Prostate gland (tissue), 2 donors: ENCODE measurements around the gene USP22. TPM values are rescaled to one million over a fixed set of nuclear protein-coding genes. Genes with fewer than 3 reads are reported as not detected.
A peak's percentile ranks its signal among the peaks of the same experiment; 100 is the strongest.

Source experiments
- DNase-seq: peaks from one replicate; pipeline ENCODE4 v3.0.0-alpha.2; 2019; ENCODE audit warnings: low spot score
- H3K27ac ChIP-seq, 2 donors: fragments of 200-600 bp; sonication (generic); 2 replicates each; pipeline ENCODE4 v1.5.1; 2017 to 2019
- H3K27me3 ChIP-seq: fragments of 200-600 bp; sonication (generic); replicated peaks from 2 replicates; pipeline ENCODE4 v1.5.1; 2019; ENCODE audit not compliant: insufficient read depth
- H3K36me3 ChIP-seq, 2 donors: fragments of 200-600 bp; sonication (generic); 1 replicate in 1 of 2; 2 replicates in 1 of 2; pipeline versions ENCODE4 v1.5.1 to v1.8.1; 2017 to 2019
- H3K4me1 ChIP-seq: fragments of 200-600 bp; sonication (generic); replicated peaks from 2 replicates; pipeline ENCODE4 v1.5.1; 2019
- H3K4me3 ChIP-seq, 2 donors: fragments of 200-600 bp; sonication (generic); 2 replicates each; pipeline ENCODE4 v1.5.1; 2017 to 2019
- H3K9me3 ChIP-seq: fragments of 200-600 bp; sonication (generic); 2 replicates; pipeline ENCODE4 v1.5.1; 2017
- POLR2A ChIP-seq: fragments of 450-650 bp; IDR thresholded peaks from one replicate; pipeline ENCODE4 v1.6.1; 2016; ENCODE audit warnings: antibody characterized with exemption, mild to moderate bottlenecking
- POLR2AphosphoS5 ChIP-seq: sonication (generic); formaldehyde crosslinking; IDR thresholded peaks from one replicate; pipeline ENCODE4 v1.6.1; 2017; ENCODE audit warnings: antibody characterized with exemption
- WGBS: methylation state at CpG from one replicate; pipeline ENCODE4 v1.1.5; 2018; 5-methylcytosine and 5-hydroxymethylcytosine counted together
- intact Hi-C: fragments of 100-400 bp; cut with DNase I; formaldehyde crosslinking; loops from one replicate; pipeline ENCODE4 v1.14.2; 2022
- total RNA-seq, 2 donors: library from RNA; depleted of rRNA; stranded (reverse); fragments of >200 nt; gene quantifications; one replicate each; pipeline ENCODE4 v1.1.0, GENCODE V29; 2016
- TF ChIP-seq, protein P1 (sequence below), 4 experiments: fragments of 200-600 bp in 2 of 4; fragments of 450-650 bp in 2 of 4; sonication (generic) in 2 of 4; IDR thresholded peaks; 1 replicate in 3 of 4; 2 replicates in 1 of 4; pipeline ENCODE4 v1.5.1; 2016 to 2019; ENCODE audit warnings: antibody characterized with exemption in 4 of 4, mild to moderate bottlenecking in 2 of 4, moderate library complexity in 2 of 4

Gene USP22
- total RNA-seq, 2 donors from 2014 or later = 133 to 242 TPM

DNA sequence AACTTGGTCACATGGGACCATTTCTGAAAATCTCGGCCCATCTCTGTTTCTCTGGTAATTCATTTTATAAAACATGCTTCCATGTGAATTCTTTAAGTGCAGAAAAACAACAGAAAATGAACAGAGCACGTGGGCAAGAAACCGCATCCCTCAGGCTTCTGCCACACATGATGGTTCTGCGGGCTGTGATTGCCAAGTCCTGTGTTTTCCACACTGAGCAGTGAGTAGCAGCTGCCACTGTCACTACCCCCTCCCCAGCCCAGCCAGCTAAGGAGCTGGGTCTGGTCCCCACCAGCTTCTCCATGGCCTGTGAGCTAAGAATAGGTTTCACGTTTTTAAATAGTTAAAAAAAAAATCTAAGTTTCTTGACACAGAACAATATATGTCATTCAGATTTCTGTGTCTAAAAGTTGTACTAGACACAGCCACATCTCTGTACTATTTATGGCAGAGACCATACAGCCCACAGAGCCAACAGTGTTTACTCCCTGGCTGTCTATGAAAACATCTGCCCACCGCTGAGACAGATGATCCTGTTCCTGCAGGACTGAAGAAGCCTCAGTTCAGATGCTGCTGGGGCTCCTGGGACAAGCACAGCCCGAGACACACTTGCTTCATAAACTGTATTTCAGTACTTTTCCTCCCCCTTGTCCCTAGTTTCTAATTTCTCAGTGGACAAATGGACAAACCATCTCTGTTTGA lies 41.5 kb downstream of the USP22 start:
- intact Hi-C loops = loop anchor here (5.0 kb wide), 1 partner anchor 41 kb away; the partner anchor contains the start of gene USP22
- H3K4me3 ChIP-seq = no peak overlapping the region
- peaks cover 3 to 27% of the 10 kb centered on the region in 2 donors for H3K36me3 ChIP-seq
- no peaks in the 10 kb centered on the region for H3K9me3 ChIP-seq
- 57% methylated on average over 7 of the region's 7 CpGs for WGBS
- H3K4me1 ChIP-seq = peaks cover 19% of the 10 kb centered on the region
- no peaks in the 10 kb centered on the region for H3K27me3 ChIP-seq
- no peak for DNase-seq
- peak overlapping the region; percentile 42 to 74 for H3K27ac ChIP-seq
- TF ChIP-seq POLR2A = no peak
- TF ChIP-seq, protein P1, sequence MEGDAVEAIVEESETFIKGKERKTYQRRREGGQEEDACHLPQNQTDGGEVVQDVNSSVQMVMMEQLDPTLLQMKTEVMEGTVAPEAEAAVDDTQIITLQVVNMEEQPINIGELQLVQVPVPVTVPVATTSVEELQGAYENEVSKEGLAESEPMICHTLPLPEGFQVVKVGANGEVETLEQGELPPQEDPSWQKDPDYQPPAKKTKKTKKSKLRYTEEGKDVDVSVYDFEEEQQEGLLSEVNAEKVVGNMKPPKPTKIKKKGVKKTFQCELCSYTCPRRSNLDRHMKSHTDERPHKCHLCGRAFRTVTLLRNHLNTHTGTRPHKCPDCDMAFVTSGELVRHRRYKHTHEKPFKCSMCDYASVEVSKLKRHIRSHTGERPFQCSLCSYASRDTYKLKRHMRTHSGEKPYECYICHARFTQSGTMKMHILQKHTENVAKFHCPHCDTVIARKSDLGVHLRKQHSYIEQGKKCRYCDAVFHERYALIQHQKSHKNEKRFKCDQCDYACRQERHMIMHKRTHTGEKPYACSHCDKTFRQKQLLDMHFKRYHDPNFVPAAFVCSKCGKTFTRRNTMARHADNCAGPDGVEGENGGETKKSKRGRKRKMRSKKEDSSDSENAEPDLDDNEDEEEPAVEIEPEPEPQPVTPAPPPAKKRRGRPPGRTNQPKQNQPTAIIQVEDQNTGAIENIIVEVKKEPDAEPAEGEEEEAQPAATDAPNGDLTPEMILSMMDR (IDR thresholded peaks at IDR 0.05) = no peak

DNA sequence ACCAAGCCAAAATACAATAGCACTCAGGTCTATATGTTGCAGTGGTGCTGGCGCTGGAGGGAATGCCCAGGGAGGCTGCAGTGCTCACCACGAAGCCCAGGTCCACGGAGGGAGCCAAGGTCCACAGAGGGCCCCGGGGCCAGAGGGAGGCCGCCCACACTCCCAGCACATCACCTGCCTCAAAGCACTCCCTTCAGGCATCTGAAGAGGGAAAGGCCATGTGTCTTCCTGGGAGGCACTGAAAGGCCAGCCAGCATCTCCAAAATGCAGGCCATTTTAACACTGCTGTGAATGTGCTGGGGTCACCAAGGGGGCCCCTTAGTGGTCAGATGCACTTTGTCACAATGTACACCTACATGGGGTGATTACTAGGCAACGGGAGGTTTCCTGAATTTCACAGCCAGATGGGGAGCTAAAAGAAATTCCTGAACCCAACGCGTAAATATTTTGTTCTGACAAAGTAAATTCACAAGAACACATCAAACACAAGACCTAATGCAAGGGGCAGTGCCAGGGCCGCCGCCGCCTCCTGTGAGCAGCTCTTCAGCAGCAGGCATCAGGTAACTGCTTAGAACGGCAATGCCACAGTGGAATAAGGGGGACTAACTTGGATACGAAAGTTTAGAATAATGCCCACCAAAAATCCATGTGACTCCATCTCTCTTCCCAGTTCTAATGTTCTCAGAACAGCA lies 42.8 kb downstream of the USP22 start:
- H3K9me3 ChIP-seq = no peaks in the 10 kb centered on the region
- intact Hi-C loops = loop anchor here (5.0 kb wide), 1 partner anchor 42 kb away; the partner anchor contains the start of gene USP22
- H3K4me3 ChIP-seq = no peak overlapping the region
- peaks cover 19% of the 10 kb centered on the region for H3K4me1 ChIP-seq
- DNase-seq = peak; percentile 84
- TF ChIP-seq POLR2AphosphoS5 (peak; percentile 83), POLR2A (no peak)
- TF ChIP-seq, protein P1 (IDR thresholded peaks at IDR 0.05) = no peak
- H3K27ac ChIP-seq = peak overlapping the region; percentile 49 to 74
- no peaks in the 10 kb centered on the region for H3K27me3 ChIP-seq
- WGBS = 42% methylated on average over 13 of the region's 13 CpGs
- H3K36me3 ChIP-seq = peaks cover 3 to 16% of the 10 kb centered on the region in 2 donors

- WGBS = 36% methylated on average over 15 of the region's 16 CpGs
Measured at GRCh38 chr17:20999044-20999573, 43.7 kb downstream of the USP22 start.

DNA sequence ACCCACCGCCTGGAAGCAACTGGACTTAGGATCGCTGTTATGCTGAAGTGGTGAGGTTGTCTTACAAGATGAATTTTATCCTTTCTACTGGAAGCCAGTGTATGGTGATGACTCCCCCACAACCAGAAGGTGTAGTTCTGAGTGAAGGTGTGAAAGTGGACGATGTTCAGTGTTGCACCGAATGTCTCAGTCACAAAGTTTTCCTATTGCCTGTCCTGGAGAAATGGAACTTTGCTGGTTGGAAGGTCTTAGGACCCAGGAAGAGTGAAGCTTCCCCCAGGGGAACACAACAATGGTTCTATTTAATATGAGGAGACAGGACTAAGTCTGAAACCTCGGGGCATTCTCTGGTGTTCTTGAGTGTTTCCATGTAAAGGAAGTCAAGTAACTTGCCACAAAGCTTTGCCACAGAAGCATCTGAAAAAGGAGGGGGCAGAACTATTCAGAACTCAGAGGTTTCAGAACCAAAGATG lies 44.2 kb downstream of the USP22 start:
- peak overlapping the region; percentile 34 to 74 for H3K27ac ChIP-seq
- intact Hi-C loops = no loop called here
- no peak overlapping the region for H3K4me3 ChIP-seq
- TF ChIP-seq, protein P1 (IDR thresholded peaks at IDR 0.05) = no peak
- TF ChIP-seq POLR2A = no peak
- TF ChIP-seq POLR2AphosphoS5 = no peak
- peaks cover 19% of the 10 kb centered on the region for H3K4me1 ChIP-seq
- H3K9me3 ChIP-seq = no peaks in the 10 kb centered on the region
- no peak for DNase-seq
- peaks cover 0 to 5% of the 10 kb centered on the region in 2 donors for H3K36me3 ChIP-seq
- no peaks in the 10 kb centered on the region for H3K27me3 ChIP-seq
- 64% methylated on average over 5 of the region's 5 CpGs for WGBS

More at GRCh38 chr17:20999044-20999573, 43.7 kb downstream of the USP22 start:
- TF ChIP-seq POLR2AphosphoS5 = peak; percentile 5
- no peak for TF ChIP-seq POLR2A
- no peak for DNase-seq
- Histone ChIP-seq H3K27me3 (no peaks in the 10 kb centered on the region), H3K4me3 (no peak overlapping the region), H3K36me3 (peaks cover 2 to 7% of the 10 kb centered on the region in 2 donors), H3K27ac (peak overlapping the region; percentile 49 to 74), H3K4me1 (peaks cover 19% of the 10 kb centered on the region), H3K9me3 (no peaks in the 10 kb centered on the region)
- intact Hi-C loops = no loop called here
